ENCODE results near the gene SPAG8. TPM values are rescaled to one million over a fixed set of nuclear protein-coding genes. Genes with fewer than 3 reads are reported as not detected.

Gene SPAG8, protein sequence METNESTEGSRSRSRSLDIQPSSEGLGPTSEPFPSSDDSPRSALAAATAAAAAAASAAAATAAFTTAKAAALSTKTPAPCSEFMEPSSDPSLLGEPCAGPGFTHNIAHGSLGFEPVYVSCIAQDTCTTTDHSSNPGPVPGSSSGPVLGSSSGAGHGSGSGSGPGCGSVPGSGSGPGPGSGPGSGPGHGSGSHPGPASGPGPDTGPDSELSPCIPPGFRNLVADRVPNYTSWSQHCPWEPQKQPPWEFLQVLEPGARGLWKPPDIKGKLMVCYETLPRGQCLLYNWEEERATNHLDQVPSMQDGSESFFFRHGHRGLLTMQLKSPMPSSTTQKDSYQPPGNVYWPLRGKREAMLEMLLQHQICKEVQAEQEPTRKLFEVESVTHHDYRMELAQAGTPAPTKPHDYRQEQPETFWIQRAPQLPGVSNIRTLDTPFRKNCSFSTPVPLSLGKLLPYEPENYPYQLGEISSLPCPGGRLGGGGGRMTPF
- polyA plus RNA-seq, result under 1 TPM; 0.52 to 0.57 TPM

DNA sequence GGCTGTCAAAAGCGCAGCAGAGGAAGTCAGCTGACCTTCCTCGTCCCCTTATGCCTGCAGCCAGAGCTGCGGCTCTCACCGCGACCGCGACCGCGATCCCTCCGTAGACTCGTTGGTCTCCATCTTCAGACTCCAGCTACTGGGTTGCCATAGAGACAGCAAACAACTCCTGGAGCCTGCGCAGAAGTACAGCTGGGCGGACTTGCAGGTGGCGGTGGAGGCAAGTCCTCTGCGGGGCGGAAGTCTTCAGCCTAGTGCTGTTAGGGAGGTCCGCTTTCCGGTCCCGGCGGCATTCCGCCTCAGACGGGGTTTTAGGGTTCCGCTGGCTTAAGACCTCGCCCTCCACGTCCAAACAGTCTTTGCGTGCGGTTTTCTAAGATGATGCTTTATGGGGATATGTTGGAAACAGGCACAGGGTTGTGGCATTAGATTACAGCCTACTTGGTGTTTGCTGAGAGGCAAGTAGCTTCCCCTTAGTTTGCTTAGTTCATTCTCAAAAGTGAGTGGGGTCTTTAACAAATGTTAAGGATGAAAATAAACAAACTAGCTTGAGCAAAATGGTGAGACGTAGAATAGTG is at the start of gene SPAG8:
TSS of gene SPAG8 (minus strand) at position 238 of the 578 bp plus-strand sequence. CDS start at position 123, 115 bp downstream.
- Histone ChIP-seq H3K36me3 (ENCODE audit: control insufficient read depth in 2 of 2, insufficient read depth in 2 of 2, low read length in 1 of 2) (peaks cover 0 to 3% of the 10 kb centered on the region in 2 donors), H3K27me3 (ENCODE audit: control insufficient read depth in 1 of 2, insufficient read depth in 2 of 2, low read length in 2 of 2) (no peaks in the 10 kb centered on the region), H3K4me1 (ENCODE audit: control insufficient read depth in 2 of 2, insufficient read depth in 2 of 2, low read length in 1 of 2) (peaks cover 3% of the 10 kb centered on the region in 2 donors), H3K9me3 (ENCODE audit: control insufficient read depth in 2 of 2, insufficient read depth in 1 of 2, low read depth in 1 of 2, low read length in 1 of 2) (no peaks in the 10 kb centered on the region), H3K4me3 (ENCODE audit: low read depth in 1 of 2, low read length in 2 of 2) (peak within 1 kb of the TSS; percentile 14 to 25), H3K27ac (ENCODE audit: low read depth in 2 of 2, low read length in 1 of 2) (peak within 1 kb of the TSS; percentile 25 to 72)
- WGBS, 2 donors, result 1 to 2% methylated on average over 28 of the region's 28 CpGs

DNA sequence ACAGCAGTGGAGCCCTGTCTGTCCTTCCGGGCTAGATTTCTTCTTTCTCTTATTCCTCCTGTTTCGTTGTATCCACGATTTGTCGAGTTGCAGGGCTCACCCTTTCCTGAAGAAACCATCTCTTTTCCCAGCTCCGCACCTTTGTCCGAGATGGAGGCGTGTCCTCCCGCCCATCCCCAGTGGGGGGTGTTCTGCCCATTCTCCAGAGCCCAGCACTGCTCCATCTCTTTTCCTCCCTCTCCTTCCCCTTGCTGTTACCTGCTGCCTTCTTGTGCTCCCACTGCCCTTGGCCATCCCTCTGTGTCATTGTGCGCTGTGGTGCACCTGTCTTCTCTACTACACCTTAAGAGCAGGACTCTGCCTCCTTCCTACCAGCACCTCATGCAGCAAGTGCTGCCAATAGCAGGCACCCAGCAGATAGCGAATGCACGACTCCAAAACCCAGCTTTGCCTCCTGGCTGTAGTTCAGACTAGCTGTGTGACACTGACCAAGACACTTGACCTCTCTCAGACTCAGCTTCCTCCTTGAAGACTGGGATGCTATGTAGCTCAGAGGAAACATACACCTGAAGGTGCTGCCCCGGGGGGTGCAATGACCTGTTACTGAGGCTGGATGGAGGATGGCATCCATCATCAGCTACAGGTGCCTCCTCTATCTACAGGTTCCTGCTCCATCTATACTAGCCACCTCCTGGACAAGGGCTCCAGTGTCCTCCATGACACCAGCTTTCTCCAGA is 49.3 kb upstream of the SPAG8 start:
- no peaks in the 10 kb centered on the region for H3K9me3 ChIP-seq (ENCODE audit: control insufficient read depth in 2 of 2, insufficient read depth in 1 of 2, low read depth in 1 of 2, low read length in 1 of 2)
- H3K27ac ChIP-seq (ENCODE audit: low read depth in 2 of 2, low read length in 1 of 2), result no peak overlapping the region
- H3K4me1 ChIP-seq (ENCODE audit: control insufficient read depth in 2 of 2, insufficient read depth in 2 of 2, low read length in 1 of 2), result peaks cover 0 to 5% of the 10 kb centered on the region in 2 donors
- no peak overlapping the region for H3K4me3 ChIP-seq (ENCODE audit: low read depth in 1 of 2, low read length in 2 of 2)
- WGBS, 2 donors, result 59 to 67% methylated on average over 12 of the region's 12 CpGs
- H3K36me3 ChIP-seq (ENCODE audit: control insufficient read depth in 2 of 2, insufficient read depth in 2 of 2, low read length in 1 of 2), result no peaks in the 10 kb centered on the region
- peaks cover 0 to 3% of the 10 kb centered on the region in 2 donors for H3K27me3 ChIP-seq (ENCODE audit: control insufficient read depth in 1 of 2, insufficient read depth in 2 of 2, low read length in 2 of 2)

DNA sequence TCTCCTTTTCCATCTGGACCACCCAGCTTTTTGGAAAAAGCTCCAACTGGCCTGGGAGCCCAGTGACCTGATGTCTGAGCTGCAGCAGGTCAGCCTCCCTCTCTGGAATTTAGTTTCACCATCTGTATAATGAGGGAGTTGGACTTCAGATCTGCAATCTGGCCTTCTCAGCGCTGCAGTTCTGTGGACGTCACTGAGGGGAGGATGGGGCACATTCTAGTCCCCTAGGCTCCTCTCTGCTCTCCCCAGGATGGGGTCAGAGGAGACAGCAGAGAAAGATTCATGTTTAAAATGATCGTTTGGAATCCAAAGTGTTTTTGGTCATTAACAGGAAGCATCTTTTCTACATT is 47.9 kb upstream of the SPAG8 start:
- H3K4me1 ChIP-seq (ENCODE audit: control insufficient read depth in 2 of 2, insufficient read depth in 2 of 2, low read length in 1 of 2), result peaks cover 0 to 5% of the 10 kb centered on the region in 2 donors
- WGBS, 2 donors, result 50 to 51% methylated on average over 3 of the region's 3 CpGs
- no peak overlapping the region for H3K4me3 ChIP-seq (ENCODE audit: low read depth in 1 of 2, low read length in 2 of 2)
- no peaks in the 10 kb centered on the region for H3K9me3 ChIP-seq (ENCODE audit: control insufficient read depth in 2 of 2, insufficient read depth in 1 of 2, low read depth in 1 of 2, low read length in 1 of 2)
- H3K27me3 ChIP-seq (ENCODE audit: control insufficient read depth in 1 of 2, insufficient read depth in 2 of 2, low read length in 2 of 2), result peaks cover 0 to 3% of the 10 kb centered on the region in 2 donors
- H3K36me3 ChIP-seq (ENCODE audit: control insufficient read depth in 2 of 2, insufficient read depth in 2 of 2, low read length in 1 of 2), result no peaks in the 10 kb centered on the region
- no peak overlapping the region for H3K27ac ChIP-seq (ENCODE audit: low read depth in 2 of 2, low read length in 1 of 2)

DNA sequence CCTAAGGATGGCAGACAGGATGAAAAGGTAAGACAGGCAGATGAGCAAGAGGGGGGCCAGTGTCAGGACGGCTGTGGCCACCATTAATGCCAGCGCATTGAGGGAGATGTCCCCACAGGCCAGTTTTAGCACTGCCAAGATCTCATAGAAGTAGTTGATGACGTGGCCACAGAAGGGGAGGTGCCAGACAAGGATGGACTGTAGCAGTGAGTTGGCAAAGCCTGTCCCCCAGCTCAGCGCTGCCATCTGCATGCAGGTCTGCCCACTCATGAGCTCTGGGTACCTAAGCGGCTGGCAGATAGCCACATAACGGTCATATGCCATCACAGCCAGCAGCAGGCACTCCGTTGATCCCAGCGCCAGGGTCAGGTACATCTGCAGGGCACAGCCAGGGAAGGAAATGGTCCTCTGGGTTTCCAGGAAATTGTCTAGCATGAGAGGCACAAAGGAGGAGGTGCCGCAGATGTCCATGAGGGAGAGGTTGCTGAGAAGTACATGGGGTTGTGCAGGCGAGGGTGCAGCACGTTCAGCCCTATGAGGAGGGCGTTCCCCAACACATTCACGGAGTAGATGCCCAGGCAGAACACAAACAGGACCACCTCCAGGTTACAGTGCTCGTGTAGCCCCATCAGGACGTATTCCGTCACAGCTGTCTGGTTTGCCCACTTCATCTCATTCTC is 47.4 kb upstream of the SPAG8 start:
- WGBS, 2 donors, result 50 to 51% methylated on average over 15 to 16 of the region's 16 CpGs
- no peak overlapping the region for H3K4me3 ChIP-seq (ENCODE audit: low read depth in 1 of 2, low read length in 2 of 2)
- no peak overlapping the region for H3K27ac ChIP-seq (ENCODE audit: low read depth in 2 of 2, low read length in 1 of 2)
- H3K9me3 ChIP-seq (ENCODE audit: control insufficient read depth in 2 of 2, insufficient read depth in 1 of 2, low read depth in 1 of 2, low read length in 1 of 2), result no peaks in the 10 kb centered on the region
- H3K27me3 ChIP-seq (ENCODE audit: control insufficient read depth in 1 of 2, insufficient read depth in 2 of 2, low read length in 2 of 2), result peaks cover 0 to 3% of the 10 kb centered on the region in 2 donors
- peaks cover 0 to 5% of the 10 kb centered on the region in 2 donors for H3K4me1 ChIP-seq (ENCODE audit: control insufficient read depth in 2 of 2, insufficient read depth in 2 of 2, low read length in 1 of 2)
- no peaks in the 10 kb centered on the region for H3K36me3 ChIP-seq (ENCODE audit: control insufficient read depth in 2 of 2, insufficient read depth in 2 of 2, low read length in 1 of 2)

DNA sequence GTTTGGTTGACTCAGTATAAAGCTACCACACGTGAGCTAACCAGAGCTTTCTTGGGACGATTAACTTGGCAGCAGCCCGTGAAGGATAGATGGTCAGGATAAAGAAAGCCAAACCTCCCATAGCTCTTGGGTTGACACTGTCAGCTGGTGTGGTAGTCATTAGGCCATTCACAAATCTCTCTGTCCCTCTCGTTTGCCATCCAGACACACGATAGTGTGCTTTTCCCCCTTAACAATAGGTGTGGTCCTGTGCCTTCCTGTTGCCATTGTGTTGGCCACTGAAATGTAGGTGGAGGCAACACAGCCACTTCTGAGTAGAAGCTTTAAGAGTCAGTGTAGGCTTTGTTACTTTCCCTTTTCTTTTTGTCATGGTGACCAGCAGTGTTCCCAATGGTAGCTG is 46.4 kb upstream of the SPAG8 start:
- Histone ChIP-seq H3K27me3 (ENCODE audit: control insufficient read depth in 1 of 2, insufficient read depth in 2 of 2, low read length in 2 of 2) (peaks cover 0 to 3% of the 10 kb centered on the region in 2 donors), H3K9me3 (ENCODE audit: control insufficient read depth in 2 of 2, insufficient read depth in 1 of 2, low read depth in 1 of 2, low read length in 1 of 2) (no peaks in the 10 kb centered on the region), H3K4me3 (ENCODE audit: low read depth in 1 of 2, low read length in 2 of 2) (no peak overlapping the region), H3K36me3 (ENCODE audit: control insufficient read depth in 2 of 2, insufficient read depth in 2 of 2, low read length in 1 of 2) (no peaks in the 10 kb centered on the region), H3K4me1 (ENCODE audit: control insufficient read depth in 2 of 2, insufficient read depth in 2 of 2, low read length in 1 of 2) (peaks cover 0 to 5% of the 10 kb centered on the region in 2 donors), H3K27ac (ENCODE audit: low read depth in 2 of 2, low read length in 1 of 2) (no peak overlapping the region)
- 67 to 68% methylated on average over 5 of the region's 5 CpGs for WGBS, 2 donors

DNA sequence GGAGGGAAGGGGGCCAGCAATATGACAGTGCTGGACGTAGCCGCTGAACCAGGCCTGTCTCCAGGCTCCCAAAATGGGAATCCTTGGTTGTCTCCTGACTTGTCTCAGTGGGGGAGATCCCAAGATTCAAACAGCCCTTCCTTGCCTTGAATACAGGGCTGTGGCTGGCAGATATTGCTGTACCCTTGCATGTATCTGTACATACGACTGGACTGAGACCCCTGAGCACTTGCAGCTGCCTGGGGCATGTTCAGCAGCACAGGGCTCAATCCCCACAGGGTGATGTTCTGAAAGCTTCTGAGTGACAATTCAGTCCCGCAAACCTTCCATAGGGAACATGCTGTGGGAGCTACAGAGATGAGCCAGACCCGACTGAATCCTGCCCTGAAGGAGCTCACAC is 44.8 kb upstream of the SPAG8 start:
- Histone ChIP-seq H3K9me3 (ENCODE audit: control insufficient read depth in 2 of 2, insufficient read depth in 1 of 2, low read depth in 1 of 2, low read length in 1 of 2) (no peaks in the 10 kb centered on the region), H3K27me3 (ENCODE audit: control insufficient read depth in 1 of 2, insufficient read depth in 2 of 2, low read length in 2 of 2) (no peaks in the 10 kb centered on the region), H3K4me1 (ENCODE audit: control insufficient read depth in 2 of 2, insufficient read depth in 2 of 2, low read length in 1 of 2) (peaks cover 0 to 5% of the 10 kb centered on the region in 2 donors), H3K27ac (ENCODE audit: low read depth in 2 of 2, low read length in 1 of 2) (no peak overlapping the region), H3K4me3 (ENCODE audit: low read depth in 1 of 2, low read length in 2 of 2) (no peak overlapping the region), H3K36me3 (ENCODE audit: control insufficient read depth in 2 of 2, insufficient read depth in 2 of 2, low read length in 1 of 2) (no peaks in the 10 kb centered on the region)
- WGBS, 2 donors, result 81 to 84% methylated on average over 5 of the region's 5 CpGs

DNA sequence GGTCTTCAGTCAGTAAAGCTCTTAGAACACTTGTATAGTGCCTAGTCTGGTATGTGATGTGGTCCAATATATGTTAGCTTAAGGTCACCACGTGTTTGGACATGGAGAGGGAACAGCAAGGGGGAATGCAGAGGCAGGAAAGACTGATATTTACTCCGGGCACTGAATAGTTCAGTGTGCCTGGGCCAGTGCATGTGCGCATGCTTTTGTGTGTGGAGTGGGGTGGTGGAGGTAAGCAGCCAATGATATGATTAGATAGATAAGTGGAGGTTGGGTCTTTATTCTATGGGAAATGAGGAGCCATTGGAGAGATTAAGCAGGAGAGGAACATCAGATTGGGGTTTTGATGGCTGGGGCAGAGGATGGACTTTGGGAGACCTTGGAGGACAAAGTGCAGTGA is 44.1 kb upstream of the SPAG8 start:
- Histone ChIP-seq H3K9me3 (ENCODE audit: control insufficient read depth in 2 of 2, insufficient read depth in 1 of 2, low read depth in 1 of 2, low read length in 1 of 2) (no peaks in the 10 kb centered on the region), H3K27me3 (ENCODE audit: control insufficient read depth in 1 of 2, insufficient read depth in 2 of 2, low read length in 2 of 2) (no peaks in the 10 kb centered on the region)
- 74 to 76% methylated on average over 3 of the region's 3 CpGs for WGBS, 2 donors

DNA sequence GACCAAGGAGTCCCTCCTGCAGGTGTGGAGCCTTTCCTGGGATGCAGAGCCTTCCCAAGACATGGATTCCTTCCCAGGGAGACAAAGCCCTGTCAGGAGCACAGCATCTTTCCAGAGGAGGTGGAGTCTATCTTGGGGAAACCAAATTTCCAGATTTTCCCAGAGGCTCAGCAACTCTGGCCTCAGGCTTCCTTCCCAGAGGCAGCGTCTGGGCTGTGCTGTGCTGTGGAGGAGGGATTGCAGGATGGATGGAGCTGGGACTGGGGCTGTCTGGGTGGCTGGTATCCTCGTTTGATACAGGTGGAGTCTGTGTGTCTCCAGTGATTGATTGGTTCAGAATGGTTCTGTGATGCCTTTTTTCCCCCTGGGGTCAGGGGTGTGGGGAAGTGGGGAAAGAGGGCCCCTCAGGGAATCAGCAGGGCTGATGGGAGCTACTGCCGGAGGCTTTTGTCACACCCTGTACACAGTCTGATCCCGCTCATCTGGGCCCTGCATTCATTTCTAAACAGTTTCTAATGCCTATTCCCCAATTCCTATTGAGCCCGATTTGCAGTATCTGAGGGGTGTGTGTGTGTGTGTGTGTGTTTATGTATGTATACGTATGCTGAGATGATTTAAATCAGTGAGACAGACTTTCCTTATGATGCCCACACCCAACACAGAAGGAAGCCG is 42.2 kb upstream of the SPAG8 start:
- Histone ChIP-seq H3K4me3 (ENCODE audit: low read depth in 1 of 2, low read length in 2 of 2) (no peak overlapping the region), H3K27me3 (ENCODE audit: control insufficient read depth in 1 of 2, insufficient read depth in 2 of 2, low read length in 2 of 2) (no peaks in the 10 kb centered on the region), H3K9me3 (ENCODE audit: control insufficient read depth in 2 of 2, insufficient read depth in 1 of 2, low read depth in 1 of 2, low read length in 1 of 2) (no peaks in the 10 kb centered on the region), H3K4me1 (ENCODE audit: control insufficient read depth in 2 of 2, insufficient read depth in 2 of 2, low read length in 1 of 2) (peaks cover 0 to 3% of the 10 kb centered on the region in 2 donors), H3K36me3 (ENCODE audit: control insufficient read depth in 2 of 2, insufficient read depth in 2 of 2, low read length in 1 of 2) (no peaks in the 10 kb centered on the region), H3K27ac (ENCODE audit: low read depth in 2 of 2, low read length in 1 of 2) (no peak overlapping the region)
- WGBS, 2 donors, result 81 to 88% methylated on average over 7 of the region's 7 CpGs

More for the DNA sequence above, 44.1 kb upstream of the SPAG8 start:
- Histone ChIP-seq H3K36me3 (ENCODE audit: control insufficient read depth in 2 of 2, insufficient read depth in 2 of 2, low read length in 1 of 2) (no peaks in the 10 kb centered on the region), H3K4me1 (ENCODE audit: control insufficient read depth in 2 of 2, insufficient read depth in 2 of 2, low read length in 1 of 2) (peaks cover 0 to 5% of the 10 kb centered on the region in 2 donors), H3K4me3 (ENCODE audit: low read depth in 1 of 2, low read length in 2 of 2) (no peak overlapping the region), H3K27ac (ENCODE audit: low read depth in 2 of 2, low read length in 1 of 2) (no peak overlapping the region)
